ENCODE results near the gene TIAM2. TPM values are rescaled to one million over a fixed set of nuclear protein-coding genes. Genes with fewer than 3 reads are reported as not detected.

TIAM2 gene
- total RNA-seq, 1 donor from 2014 or later: 5.9 TPM

DNA sequence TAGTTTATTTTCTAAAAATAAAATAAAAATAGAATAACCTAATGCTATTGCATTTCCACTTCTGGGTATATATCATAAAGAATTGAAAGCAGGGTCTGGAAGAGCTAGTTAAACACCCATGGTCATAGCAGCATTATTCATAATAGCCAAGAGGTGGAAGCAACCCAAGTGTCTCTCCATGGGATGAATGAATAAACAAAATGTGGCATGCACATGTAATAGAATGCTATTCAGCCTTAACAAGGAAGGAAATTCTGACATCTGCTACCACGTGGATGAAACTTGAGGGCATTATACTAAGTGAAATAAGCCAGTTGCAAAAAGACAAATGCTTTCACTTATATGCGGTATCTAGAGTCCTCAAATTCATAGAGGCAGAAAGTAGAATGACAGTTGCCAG lies 130.8 kb downstream of the TIAM2 start:
- intact Hi-C loops (cut with micrococcal nuclease): no loop called here

DNA sequence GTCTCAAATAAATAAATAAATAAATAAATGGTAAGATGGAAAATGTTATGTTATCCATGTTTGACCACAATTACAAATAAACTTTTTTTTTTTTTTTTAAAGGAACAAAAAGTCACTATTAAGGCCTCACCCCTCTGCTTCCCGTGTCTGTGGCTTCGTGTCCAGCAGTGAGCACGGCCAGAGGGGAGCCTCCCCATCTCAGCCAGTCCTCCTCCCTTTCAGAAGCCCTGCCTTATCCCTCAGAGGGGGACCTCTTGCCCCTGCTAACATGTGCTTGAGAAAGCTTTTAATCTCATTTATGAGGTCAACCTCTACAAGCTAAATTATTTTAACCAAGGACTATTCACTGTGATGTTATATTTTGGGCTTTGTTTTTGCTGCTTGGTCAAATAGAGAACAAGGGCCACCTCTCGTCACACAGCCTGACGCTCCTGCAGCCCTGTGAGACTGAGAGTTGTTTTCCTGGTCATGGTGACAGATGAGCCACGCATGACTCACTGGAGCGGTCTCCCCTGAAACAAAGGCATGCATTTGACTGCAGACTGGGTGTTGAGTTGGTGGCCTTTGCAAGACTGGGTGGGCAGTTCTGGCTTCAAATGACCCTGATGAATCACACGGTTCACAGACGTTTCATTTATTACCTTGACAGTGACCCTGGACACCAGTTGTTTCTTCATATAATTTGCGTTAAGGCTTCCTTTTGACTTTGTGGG lies 131.8 kb downstream of the TIAM2 start:
- intact Hi-C loops (cut with micrococcal nuclease): no loop called here

DNA sequence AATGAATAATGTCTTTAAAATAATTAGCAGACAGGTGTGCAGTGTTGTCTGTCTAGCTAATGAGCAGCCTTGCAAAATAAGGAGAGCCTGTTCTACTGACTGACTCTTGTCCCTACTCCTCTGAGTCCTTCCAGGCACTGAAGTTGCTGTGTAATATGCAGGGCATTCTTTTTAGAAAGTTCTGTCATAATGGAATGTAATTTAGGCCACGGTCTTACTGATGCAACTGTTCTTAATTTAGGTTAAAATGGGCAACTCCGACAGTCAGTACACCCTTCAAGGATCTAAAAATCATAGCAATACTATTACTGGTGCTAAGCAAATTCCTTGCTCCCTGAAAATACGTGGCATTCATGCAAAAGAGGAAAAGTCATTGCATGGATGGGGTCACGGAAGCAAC lies 133.9 kb downstream of the TIAM2 start:
- intact Hi-C loops (cut with micrococcal nuclease): loop anchor here (1.0 kb wide), 1 partner anchor 45 kb away; no protein-coding TSS in a partner anchor

DNA sequence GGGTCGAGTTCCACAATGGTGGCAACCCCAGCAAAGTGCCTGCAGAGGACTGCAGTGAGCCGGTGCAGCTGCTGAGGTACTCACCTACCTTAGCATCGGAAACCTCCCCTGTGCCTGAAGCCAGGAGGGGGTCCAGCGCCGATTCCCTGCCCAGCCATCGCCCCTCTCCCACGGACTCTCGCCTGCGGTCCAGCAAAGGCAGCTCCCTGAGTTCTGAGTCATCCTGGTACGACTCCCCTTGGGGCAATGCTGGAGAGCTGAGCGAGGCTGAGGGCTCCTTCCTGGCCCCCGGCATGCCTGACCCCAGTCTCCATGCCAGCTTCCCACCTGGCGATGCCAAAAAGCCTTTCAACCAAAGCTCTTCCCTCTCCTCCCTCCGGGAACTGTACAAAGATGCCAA lies 134.6 kb downstream of the TIAM2 start:
- intact Hi-C loops (cut with micrococcal nuclease): no loop called here

DNA sequence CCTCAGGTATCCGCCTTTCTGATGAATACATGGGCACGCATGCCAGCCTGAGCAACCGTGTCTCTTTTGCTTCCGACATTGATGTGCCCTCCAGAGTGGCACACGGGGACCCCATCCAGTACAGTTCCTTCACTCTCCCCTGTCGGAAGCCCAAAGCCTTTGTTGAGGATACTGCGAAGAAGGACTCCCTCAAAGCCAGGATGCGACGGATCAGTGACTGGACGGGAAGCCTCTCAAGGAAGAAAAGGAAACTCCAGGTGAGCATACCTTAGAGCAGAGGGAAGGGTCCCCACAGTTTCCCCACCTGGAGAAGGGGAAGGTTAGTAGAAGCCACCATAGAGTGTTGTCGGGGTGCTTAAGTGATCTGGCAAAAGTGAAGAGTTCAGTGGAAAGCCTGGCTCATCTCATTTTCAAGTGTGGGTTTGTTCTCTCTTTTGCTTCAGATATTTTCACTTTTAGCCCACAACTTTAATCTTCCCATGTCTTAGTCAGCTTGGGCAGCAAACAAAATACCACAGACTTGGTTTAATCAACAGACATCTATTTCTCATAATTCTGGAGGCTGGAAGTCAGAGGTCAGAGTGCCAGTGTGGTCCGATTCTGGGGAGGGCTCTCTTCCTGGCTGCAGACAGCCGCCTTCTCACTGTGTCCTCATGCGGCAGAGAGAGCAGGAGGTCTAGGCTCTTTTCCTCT lies 135.2 kb downstream of the TIAM2 start:
- intact Hi-C loops (cut with micrococcal nuclease): no loop called here

- intact Hi-C loops (cut with micrococcal nuclease): no loop called here
These were observed 137.5 kb downstream of the TIAM2 start for GRCh38 chr6:155132617-155133016.

DNA sequence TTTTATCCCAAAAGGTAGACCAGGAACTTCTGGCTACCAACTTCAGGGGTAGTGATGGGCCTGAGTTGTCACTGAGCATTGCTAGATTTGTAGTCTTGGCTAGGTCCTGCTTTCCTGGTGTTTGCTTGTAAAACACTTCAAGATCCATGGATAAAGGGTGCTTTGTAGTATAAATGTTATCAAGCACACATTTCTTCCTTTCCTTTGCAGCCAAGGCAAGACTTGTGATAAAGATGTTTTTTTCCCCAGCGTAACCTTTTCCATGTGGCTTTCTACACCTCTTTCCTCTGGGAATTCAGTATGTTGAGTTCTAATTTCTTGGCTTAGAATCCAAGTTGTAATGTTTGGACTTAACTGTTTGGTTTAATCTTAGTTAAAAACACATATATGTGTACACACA lies 145.9 kb downstream of the TIAM2 start:
- intact Hi-C loops (cut with micrococcal nuclease): no loop called here

DNA sequence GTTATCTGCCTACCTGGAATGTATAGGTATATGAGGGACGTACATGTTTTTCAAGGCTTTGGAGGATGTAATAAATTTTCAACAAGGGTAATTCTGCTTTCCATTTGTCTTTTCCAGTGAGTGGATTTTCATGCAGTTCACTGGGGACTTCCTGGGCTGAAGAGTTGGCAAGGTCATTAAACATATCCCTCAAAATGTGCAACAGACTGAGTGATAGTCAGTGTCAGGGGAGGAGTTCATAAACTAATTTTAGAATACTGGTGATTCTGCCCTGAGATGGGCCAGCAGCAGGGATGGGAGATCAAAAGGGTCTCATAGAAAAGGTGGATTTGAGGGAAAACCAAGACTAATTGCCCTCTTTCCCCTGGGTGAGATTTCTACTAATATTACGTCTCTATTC lies 146.4 kb downstream of the TIAM2 start:
- intact Hi-C loops (cut with micrococcal nuclease): no loop called here

DNA sequence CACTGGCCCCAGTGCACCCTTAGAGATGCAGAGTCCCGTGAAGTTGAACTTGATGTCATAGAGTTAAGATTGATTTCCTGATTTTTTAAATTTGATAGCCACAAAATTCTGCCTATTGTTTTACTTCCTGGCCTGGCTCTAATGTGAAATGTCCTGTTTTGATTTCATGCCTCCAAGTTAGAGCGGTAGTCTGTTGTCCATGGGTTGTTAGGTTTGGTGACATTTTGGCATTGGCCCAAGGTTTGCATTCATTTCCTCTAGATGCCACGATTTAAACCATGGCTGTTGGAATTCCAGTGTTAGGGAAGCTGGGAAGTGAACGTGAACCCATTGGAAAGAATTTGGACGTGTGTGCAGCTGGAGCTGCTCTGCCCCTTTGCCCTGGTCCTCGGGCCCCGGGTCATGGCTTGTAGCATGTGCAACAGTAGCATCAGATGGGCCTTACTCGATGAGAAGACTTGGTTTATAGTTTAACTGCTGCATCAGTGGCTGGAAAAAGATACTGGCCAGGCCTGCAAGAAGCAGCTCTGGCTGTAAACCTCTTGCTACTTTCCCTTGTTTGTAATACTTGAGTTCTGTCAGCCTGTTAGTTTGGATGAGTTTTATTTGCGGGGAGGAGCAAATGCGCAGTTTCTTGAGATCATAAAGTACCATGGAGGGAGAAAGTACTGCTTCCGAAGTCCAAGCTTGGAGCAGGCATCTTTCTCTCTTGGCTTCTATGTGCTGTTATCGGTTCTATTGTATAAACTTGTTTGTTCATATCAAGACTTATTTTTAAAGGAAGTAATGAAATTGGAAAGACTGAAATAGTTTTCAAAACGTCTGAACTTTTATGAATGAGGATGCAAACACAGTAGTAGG lies 147.3 kb downstream of the TIAM2 start:
- intact Hi-C loops (cut with micrococcal nuclease): loop anchor here (1.0 kb wide), 2 partner anchors 12 to 29 kb away; no protein-coding TSS in a partner anchor

GRCh38 chr6:155143029-155143577 lies 148.0 kb downstream of the TIAM2 start:
- intact Hi-C loops (cut with micrococcal nuclease): loop anchor here (1.0 kb wide), 2 partner anchors 11 to 28 kb away; no protein-coding TSS in a partner anchor

DNA sequence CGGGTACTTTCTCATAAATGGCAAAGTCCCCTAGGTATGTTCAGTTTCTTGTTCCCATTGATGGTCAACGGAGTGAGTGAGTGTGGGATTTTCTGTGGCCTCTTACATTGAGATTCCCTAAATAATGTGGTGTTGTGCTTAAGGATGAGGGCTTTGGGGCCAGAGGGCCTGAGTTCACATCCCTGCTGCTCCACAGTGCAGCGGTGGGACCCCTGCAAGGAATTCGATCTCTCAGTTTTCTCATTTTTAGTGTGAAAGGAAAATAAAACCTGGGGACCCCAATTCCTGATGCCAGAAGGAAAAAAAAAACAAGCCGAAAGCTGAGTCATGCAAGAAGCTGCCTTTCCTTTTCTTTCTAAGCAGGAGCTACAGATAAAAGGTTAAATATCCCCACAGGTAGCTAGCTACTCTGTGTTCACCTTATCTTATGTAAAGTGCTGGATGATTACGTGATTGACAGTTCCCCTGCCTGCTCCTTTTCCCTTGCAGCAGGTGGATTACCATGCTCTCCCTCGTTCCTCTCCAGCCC lies 148.5 kb downstream of the TIAM2 start:
- intact Hi-C loops (cut with micrococcal nuclease): loop anchor here (1.0 kb wide), 2 partner anchors 11 to 28 kb away; no protein-coding TSS in a partner anchor

- intact Hi-C loops (cut with micrococcal nuclease): no loop called here
These were observed 151.1 kb downstream of the TIAM2 start for GRCh38 chr6:155146205-155146604.

DNA sequence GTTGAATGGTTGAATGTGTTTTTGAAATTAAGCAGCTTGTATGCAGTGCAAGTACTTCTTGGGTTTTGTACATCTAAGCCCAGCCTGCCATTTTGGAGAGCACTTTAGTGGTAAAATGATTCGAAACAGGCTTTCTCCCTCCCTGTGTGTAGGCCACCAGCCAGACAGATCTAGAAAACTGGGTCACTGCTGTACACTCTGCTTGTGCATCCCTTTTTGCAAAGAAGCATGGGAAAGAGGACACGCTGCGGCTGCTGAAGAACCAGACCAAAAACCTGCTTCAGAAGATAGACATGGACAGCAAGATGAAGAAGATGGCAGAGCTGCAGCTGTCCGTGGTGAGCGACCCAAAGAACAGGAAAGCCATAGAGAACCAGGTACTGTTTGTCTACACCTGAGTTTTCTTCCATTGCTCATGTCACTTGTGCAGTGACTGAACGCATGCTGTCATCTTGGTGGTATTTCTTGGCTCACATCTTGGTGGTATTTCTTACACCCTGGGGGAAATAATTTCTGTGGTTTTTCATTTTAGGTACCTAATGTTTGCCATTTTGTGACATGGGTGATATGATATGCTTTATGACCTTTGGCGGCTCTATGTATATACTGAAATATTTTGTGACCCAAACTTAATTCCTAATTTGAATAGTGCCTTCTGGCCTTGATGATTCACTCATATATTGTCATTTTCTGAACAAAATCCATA lies 153.0 kb downstream of the TIAM2 start:
- intact Hi-C loops (cut with micrococcal nuclease): no loop called here

GRCh38 chr6:155150967-155151671 lies 156.0 kb downstream of the TIAM2 start:
- intact Hi-C loops (cut with micrococcal nuclease): loop anchor here (5.0 kb wide), 1 partner anchor 99 kb away; no protein-coding TSS in a partner anchor

- intact Hi-C loops (cut with micrococcal nuclease): loop anchor here (5.0 kb wide), 1 partner anchor 100 kb away; no protein-coding TSS in a partner anchor
These were observed 157.3 kb downstream of the TIAM2 start for GRCh38 chr6:155152211-155153076.

GRCh38 chr6:155154158-155154830 lies 159.2 kb downstream of the TIAM2 start:
- intact Hi-C loops (cut with micrococcal nuclease): loop anchor here (1.0 to 5.0 kb wide), 3 partner anchors 11 to 102 kb away; no protein-coding TSS in a partner anchor

DNA sequence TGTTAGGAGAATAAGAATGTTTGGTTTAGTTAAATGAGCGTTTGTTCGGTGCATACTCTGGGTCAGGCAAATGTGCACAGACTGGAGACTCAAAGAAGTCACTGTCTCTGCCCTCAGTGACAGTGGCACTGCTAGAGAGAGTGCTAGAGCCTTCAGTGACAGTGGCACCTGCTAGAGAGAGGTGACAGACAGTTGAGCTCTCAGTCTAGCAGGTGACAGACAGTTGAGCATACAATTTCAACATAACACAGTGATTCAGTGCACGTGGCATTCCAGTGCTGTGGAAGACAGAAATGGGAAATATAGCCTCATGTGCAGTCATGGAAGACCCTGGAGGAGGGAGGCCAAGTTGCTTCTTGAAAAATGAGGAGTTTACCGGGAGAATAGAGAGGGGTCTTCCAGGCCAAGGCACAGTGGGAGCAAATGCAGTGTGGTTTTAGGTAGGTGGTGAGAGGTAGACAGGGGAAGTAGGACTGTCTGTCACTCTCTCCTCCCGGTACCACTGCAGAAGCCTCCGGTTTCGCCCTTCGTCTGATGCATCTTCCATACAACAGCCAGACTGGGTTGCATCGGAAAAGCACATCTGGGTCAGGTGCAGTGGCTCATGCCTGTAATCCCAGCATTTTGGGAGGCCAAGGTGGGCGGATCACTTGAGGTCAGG lies 160.8 kb downstream of the TIAM2 start:
- intact Hi-C loops (cut with micrococcal nuclease): no loop called here

GRCh38 chr6:155157101-155157500 lies 162.0 kb downstream of the TIAM2 start:
- intact Hi-C loops (cut with micrococcal nuclease): no loop called here

Data from T-helper 2 cell treated with Interferon-gamma antibody and Interleukin-4, amounts not matched to agents 100 ng/mL and 5 ng/mL, for 36 hours (primary cell).